K562 (cell line): ENCODE results near the gene PTPRF. TPM values are rescaled to one million over a fixed set of nuclear protein-coding genes. Genes with fewer than 3 reads are reported as not detected.

ENCODE experiments used
- BRCA1 ChIP-seq, 2 experiments: fragments of 450-650 bp in 1 of 2; sonication (generic) in 1 of 2; formaldehyde crosslinking in 1 of 2; IDR thresholded peaks; 2 replicates each; pipeline versions ENCODE4 v1.5.0 to v1.6.1; 2017 to 2020; ENCODE audit warnings: mild to moderate bottlenecking in 1 of 2, missing genetic modification reagents in 1 of 2
- CLOCK ChIP-seq: fragments of 250-450 bp; sonication (Bioruptor Pico); IDR thresholded peaks from 2 replicates; pipeline ENCODE4 v1.4.0; 2020; ENCODE audit warnings: mild to moderate bottlenecking, moderate library complexity, borderline replicate concordance
- GABPB2 ChIP-seq: fragments of 250-450 bp; sonication (Bioruptor Pico); conservative IDR thresholded peaks from 2 replicates; pipeline ENCODE4 v1.5.1; 2021; ENCODE audit warnings: mild to moderate bottlenecking
- GTF2B ChIP-seq: IDR thresholded peaks from 2 replicates; pipeline ENCODE4 v1.6.1; 2011; ENCODE audit not compliant: insufficient read length; ENCODE audit errors: extremely low read depth
- HMG20B ChIP-seq: fragments of 250-450 bp; sonication (Bioruptor Pico); IDR thresholded peaks from 2 replicates; pipeline ENCODE4 v1.5.0; 2021; ENCODE audit warnings: mild to moderate bottlenecking
- JUN ChIP-seq, 2 experiments: sonication (generic) in 1 of 2; formaldehyde crosslinking in 1 of 2; IDR thresholded peaks; 2 replicates each; pipeline versions ENCODE4 v1.6.1 to v1.8.0; 2012 to 2022; ENCODE audit warnings: borderline replicate concordance in 2 of 2, mild to moderate bottlenecking in 2 of 2, improper control_type of control experiment in 1 of 2, low read depth in 1 of 2, low read length in 1 of 2, missing genetic modification reagents in 1 of 2
- NBN ChIP-seq: fragments of 450-650 bp; IDR thresholded peaks from 2 replicates; pipeline ENCODE4 v1.6.1; 2016; ENCODE audit warnings: low read depth, mild to moderate bottlenecking
- NUFIP1 ChIP-seq: fragments of 450-650 bp; IDR thresholded peaks from 2 replicates; pipeline ENCODE4 v1.6.1; 2018; ENCODE audit not compliant: partially characterized antibody
- PBX2 ChIP-seq, 2 experiments: IDR thresholded peaks in 1 of 2; conservative IDR thresholded peaks in 1 of 2; 2 replicates each; pipeline ENCODE4 v1.6.1; 2016; ENCODE audit warnings: low read depth in 2 of 2, mild to moderate bottlenecking in 1 of 2, missing compliant biosample characterization in 1 of 2, missing genetic modification characterization in 1 of 2, moderate library complexity in 1 of 2
- PHF20 ChIP-seq: fragments of 450-650 bp; IDR thresholded peaks from 2 replicates; pipeline ENCODE4 v1.6.1; 2018; ENCODE audit not compliant: partially characterized antibody
- POLR2H ChIP-seq: IDR thresholded peaks from 2 replicates; pipeline ENCODE4 v1.6.1; 2016; ENCODE audit warnings: missing genetic modification characterization, low read depth, mild to moderate bottlenecking, control low read depth, missing compliant biosample characterization, moderate library complexity
- STAG1 ChIP-seq: sonication (generic); formaldehyde crosslinking; IDR thresholded peaks from 2 replicates; pipeline ENCODE4 v1.5.0; 2020; ENCODE audit warnings: missing genetic modification reagents, borderline replicate concordance
- TBP ChIP-seq: optimal IDR thresholded peaks from 2 replicates; pipeline ENCODE3; 2011; ENCODE audit warnings: low read depth, low read length, improper control_type of control experiment
- THRA ChIP-seq: fragments of 450-650 bp; IDR thresholded peaks from 2 replicates; pipeline ENCODE4 v1.6.1; 2017; ENCODE audit warnings: mild to moderate bottlenecking, moderate library complexity
- ZNF133 ChIP-seq: fragments of 250-450 bp; sonication (Bioruptor Pico); IDR thresholded peaks from 2 replicates; pipeline ENCODE4 v1.4.0; 2020; ENCODE audit warnings: mild to moderate bottlenecking
- ZNF512 ChIP-seq: IDR thresholded peaks from 2 replicates; pipeline ENCODE4 v1.6.1; 2016; ENCODE audit warnings: missing genetic modification characterization, missing compliant biosample characterization
- ZNF561 ChIP-seq: fragments of 450-650 bp; formaldehyde crosslinking; conservative IDR thresholded peaks from 2 replicates; pipeline ENCODE4 v1.4.0; 2020; ENCODE audit warnings: mild to moderate bottlenecking, moderate library complexity
- polyA plus RNA-seq, 8 experiments: library from polyadenylated mRNA; depleted of rRNA in 4 of 8; stranded (reverse) in 5 of 8; unstranded in 3 of 8; fragments of >200 nt; fragmentation: Nextera tagmentation in 2 of 8; fragmentation: Illumina TruSeq in 1 of 8; extraction: Ambion mirVana in 2 of 8; extraction: Trizol in 1 of 8; gene quantifications; 2 replicates each; pipeline versions ENCODE4 v1.2.1 to v1.2.3, GENCODE V29; 2011 to 2014; ENCODE audit warnings: inconsistent platforms in 1 of 8, missing spikeins in 1 of 8
- total RNA-seq, 7 experiments: library from RNA; depleted of rRNA in 6 of 7; stranded (reverse); fragments of >200 nt in 6 of 7; fragmentation: Illumina TruSeq in 2 of 7; extraction: Trizol in 2 of 7; gene quantifications; 2 replicates each; pipeline versions ENCODE4 v1.2.1 to v1.2.3, GENCODE V29; 2011 to 2021; ENCODE audit warnings: low replicate concordance in 1 of 7

The PTPRF gene
- total and polyA plus RNA-seq, 9 of the 15 experiments (the other 6 are each of a cell fraction or from before 2014, with no cell fraction given): 0.13 to 4.3 (median 1.1) TPM

GRCh38 chr1:43522776-43523480 is 7.8 kb upstream of the PTPRF start (continued):
- TF ChIP-seq NUFIP1: peak; percentile 94
- TF ChIP-seq ZNF133 (CRISPR knock-in tag): no peak
- TF ChIP-seq TBP: peak; percentile 35
- no peak for TF ChIP-seq ZNF512
- TF ChIP-seq PBX2 (CRISPR knock-in tag; IDR thresholded peaks at IDR 0.05; ENCODE audit: low read depth): no peak
- peak; percentile 76 for TF ChIP-seq PBX2 (tag; conservative IDR thresholded peaks at IDR 0.05; ENCODE audit: low read depth)
- TF ChIP-seq GTF2B: no peak
- no peak for TF ChIP-seq GABPB2 (CRISPR knock-in tag)
- no peak for TF ChIP-seq CLOCK (CRISPR knock-in tag)
- TF ChIP-seq BRCA1 (IDR thresholded peaks at IDR 0.05): no peak
- no peak for TF ChIP-seq BRCA1 (CRISPR knock-in tag; IDR thresholded peaks at IDR 0.05)
- TF ChIP-seq STAG1: no peak
- TF ChIP-seq POLR2H (tag): no peak
- TF ChIP-seq ZNF561 (CRISPR knock-in tag): no peak
- no peak for TF ChIP-seq HMG20B (CRISPR knock-in tag)
- peak; percentile 95 for TF ChIP-seq JUN (IDR thresholded peaks at IDR 0.05; ENCODE audit: borderline replicate concordance, low read depth, low read length)
- peak; percentile 79; the same call in 1 of the 2 replicates for TF ChIP-seq JUN (CRISPR knock-in tag; IDR thresholded peaks at IDR 0.05; ENCODE audit: borderline replicate concordance)
- peak; percentile 83 for TF ChIP-seq PHF20
- no peak for TF ChIP-seq THRA
- peak; percentile 100 for TF ChIP-seq NBN
